Measurements from ENCODE around the gene FCHSD2. TPM values are rescaled to one million over a fixed set of nuclear protein-coding genes. Genes with fewer than 3 reads are reported as not detected.

Gene FCHSD2
- total and polyA plus RNA-seq, 2 donors (not counting 1 experiment from before 2014, with no cell fraction given): 113 to 189 TPM

DNA sequence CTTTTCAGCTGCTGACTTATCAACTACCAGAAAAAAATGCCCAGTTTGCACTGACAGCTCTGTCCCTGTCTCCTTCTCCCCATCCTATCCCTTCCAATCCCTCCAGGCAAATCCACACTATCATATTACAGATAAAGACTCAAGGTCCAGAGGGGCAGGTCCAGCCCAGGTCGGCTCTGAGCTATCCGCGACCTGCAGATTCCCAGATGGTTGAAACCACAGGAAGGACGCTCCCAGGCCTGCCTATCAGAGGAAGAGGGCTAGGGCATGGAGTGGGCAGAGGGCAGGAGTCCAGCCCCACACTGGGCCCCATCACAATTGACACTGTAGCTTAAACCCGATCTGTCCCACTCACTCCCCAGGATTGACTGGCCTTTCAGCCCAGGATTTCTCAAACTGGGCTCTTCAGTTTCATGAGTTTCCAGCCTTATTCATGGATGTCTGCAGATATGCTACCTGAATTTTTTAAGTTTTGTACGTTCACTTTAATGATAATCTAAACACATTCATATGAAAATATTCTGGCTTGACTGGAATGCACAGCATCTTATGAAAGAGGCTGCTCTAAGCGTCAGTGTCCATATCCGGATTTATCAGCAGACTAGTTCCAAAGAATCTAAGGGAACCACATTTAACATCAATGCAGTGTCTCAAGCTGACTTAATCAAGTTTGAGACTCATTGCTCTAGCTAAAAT is 16.4 kb upstream of the FCHSD2 start:
- intact Hi-C loops (cut with micrococcal nuclease): no loop called here
- ChIA-PET CTCF (interaction anchor here (1.3 to 21.7 kb wide), 8 partner anchors 9 to 327 kb away, joined by 3 to 271 read pairs (median 8); partner anchors contain the start of gene FCHSD2), POLR2A (interaction anchor here (0.7 to 4.1 kb wide), 3 partner anchors 15 to 123 kb away, joined by 3 to 45 read pairs (median 25); partner anchors contain the start of gene FCHSD2)
- H3K4me1 Mint-ChIP-seq: peaks cover 92% of the 10 kb centered on the region
- peak overlapping the region; percentile 77 for H3K4me3 Mint-ChIP-seq
- Histone ChIP-seq H2AFZ (ENCODE audit: insufficient read depth, low read depth, low read length, poor library complexity, severe bottlenecking) (no peak overlapping the region), H3K9me3 (ENCODE audit: control extremely low read depth in 1 of 3, control insufficient read depth in 2 of 3, insufficient read depth in 1 of 3, low read length in 2 of 3) (peaks cover 0 to 3% (median 2%) of the 10 kb centered on the region in 3 donors), H3K9ac (ENCODE audit: low read length) (peak overlapping the region; percentile 36), H3K27ac (ENCODE audit: low read length in 2 of 2) (peak overlapping the region; percentile 86 to 94), H3K4me1 (ENCODE audit: control insufficient read depth in 2 of 2, insufficient read depth in 2 of 2, low read length in 2 of 2) (peaks cover 91 to 95% of the 10 kb centered on the region in 2 donors), H3K79me2 (ENCODE audit: control insufficient read depth, insufficient read depth, low read length) (peaks cover 49% of the 10 kb centered on the region), H3K27me3 (replicated peaks in 1 of 4; ENCODE audit: control extremely low read depth in 1 of 4, control insufficient read depth in 3 of 4, insufficient read depth in 4 of 4, low read length in 3 of 4) (no peaks in the 10 kb centered on the region), H3K4me2 (replicated peaks; ENCODE audit: low read depth, low read length, poor library complexity, severe bottlenecking) (peak overlapping the region; percentile 67), H4K20me1 (ENCODE audit: control insufficient read depth, insufficient read depth, low read length, poor library complexity, severe bottlenecking) (no peaks in the 10 kb centered on the region), H3K4me3 (ENCODE audit: control extremely low read depth in 1 of 5, extremely low read depth in 1 of 5, insufficient read depth in 1 of 5, low read depth in 2 of 5, low read length in 4 of 5) (peak overlapping the region in 3 of 5 experiments; percentile 17 to 30 (median 26)), H3K36me3 (replicated peaks in 1 of 2; ENCODE audit: control extremely low read depth in 1 of 2, control insufficient read depth in 1 of 2, extremely low read depth in 1 of 2, insufficient read depth in 2 of 2, low read length in 1 of 2) (no peaks in the 10 kb centered on the region)
- DNase-seq: no peak
- TF ChIP-seq, protein P1, sequence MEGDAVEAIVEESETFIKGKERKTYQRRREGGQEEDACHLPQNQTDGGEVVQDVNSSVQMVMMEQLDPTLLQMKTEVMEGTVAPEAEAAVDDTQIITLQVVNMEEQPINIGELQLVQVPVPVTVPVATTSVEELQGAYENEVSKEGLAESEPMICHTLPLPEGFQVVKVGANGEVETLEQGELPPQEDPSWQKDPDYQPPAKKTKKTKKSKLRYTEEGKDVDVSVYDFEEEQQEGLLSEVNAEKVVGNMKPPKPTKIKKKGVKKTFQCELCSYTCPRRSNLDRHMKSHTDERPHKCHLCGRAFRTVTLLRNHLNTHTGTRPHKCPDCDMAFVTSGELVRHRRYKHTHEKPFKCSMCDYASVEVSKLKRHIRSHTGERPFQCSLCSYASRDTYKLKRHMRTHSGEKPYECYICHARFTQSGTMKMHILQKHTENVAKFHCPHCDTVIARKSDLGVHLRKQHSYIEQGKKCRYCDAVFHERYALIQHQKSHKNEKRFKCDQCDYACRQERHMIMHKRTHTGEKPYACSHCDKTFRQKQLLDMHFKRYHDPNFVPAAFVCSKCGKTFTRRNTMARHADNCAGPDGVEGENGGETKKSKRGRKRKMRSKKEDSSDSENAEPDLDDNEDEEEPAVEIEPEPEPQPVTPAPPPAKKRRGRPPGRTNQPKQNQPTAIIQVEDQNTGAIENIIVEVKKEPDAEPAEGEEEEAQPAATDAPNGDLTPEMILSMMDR (IDR thresholded peaks at IDR 0.05): no peak
- no peak for TF ChIP-seq EZH2 (IDR thresholded peaks at IDR 0.05; ENCODE audit: borderline replicate concordance, insufficient read depth, low read depth, low read length, poor library complexity, severe bottlenecking)
- no peak for ATAC-seq (ENCODE audit: low read depth)
- H3K9me3 Mint-ChIP-seq (ENCODE audit: insufficient read depth): no peaks in the 10 kb centered on the region
- H3K27ac Mint-ChIP-seq: peak overlapping the region; percentile 95
- 91% methylated on average over 7 of the region's 8 CpGs for WGBS (ENCODE audit: insufficient coverage)
- no peaks in the 10 kb centered on the region for H3K27me3 Mint-ChIP-seq

Measured in B cell (primary cell).